GM12878 (cell line): ENCODE data around the gene ESR1. TPM values are rescaled to one million over a fixed set of nuclear protein-coding genes. Genes with fewer than 3 reads are reported as not detected.

ENCODE experiments used
- ATAC-seq: fragments of 200-7000 bp; cut with Tn5 transposase; 3 replicates; pipeline ENCODE4 v1.9.1; 2020; ENCODE audit warnings: mild to moderate bottlenecking, moderate library complexity
- BruUV-seq: library from RNA; stranded (reverse); fragments of 400-500 nt; replicated peaks from 2 replicates; lab custom pipeline; 2021; lab: Mats Ljungman, UMichigan
- CTCF ChIA-PET: fragments of 300-600 bp; sonication (Branson Sonifier 250); formaldehyde crosslinking; extraction: SDS; loops from one replicate; lab custom pipeline; 2021; ENCODE audit warnings: inconsistent platforms; lab: Yijun Ruan, JAX
- POLR2A ChIA-PET: fragments of 350-600 bp; formaldehyde crosslinking; extraction: SDS; loops from one replicate; lab custom pipeline; 2021; ENCODE audit warnings: inconsistent platforms; lab: Charles Lee
- RAD21 ChIA-PET: fragments of 300-600 bp; sonication (Branson Sonifier 250); formaldehyde crosslinking; loops from one replicate; lab custom pipeline; 2023; ENCODE audit warnings: antibody characterized with exemption; ENCODE audit not compliant: unreplicated experiment; lab: Charles Lee
- SMC1A ChIA-PET: fragments of 300-600 bp; sonication (Branson Sonifier 250); formaldehyde crosslinking; loops from one replicate; lab custom pipeline; 2023; ENCODE audit not compliant: unreplicated experiment, uncharacterized antibody; lab: Charles Lee
- DNase-seq: peaks from one replicate; pipeline ENCODE4 v3.0.0-alpha.2; 2011; ENCODE audit warnings: low read depth, low spot score
- FAIRE-seq: peaks from 3 replicates; lab custom pipeline; 2011; peaks lifted over from hg19 to GRCh38; lab: Jason Lieb, UNC
- H2AFZ ChIP-seq: 2 replicates; pipeline ENCODE4 v1.6.0; 2011; ENCODE audit warnings: low read depth, low read length, control low read depth; ENCODE audit not compliant: control insufficient read depth
- H3K27ac ChIP-seq: 2 replicates; pipeline ENCODE4 v1.5.1; 2011; ENCODE audit warnings: control low read depth; ENCODE audit not compliant: control insufficient read depth, insufficient read depth
- H3K27me3 ChIP-seq, 2 experiments: replicated peaks in 1 of 2; 2 replicates each; pipeline versions ENCODE4 v1.6.0 to v1.6.1; 2011; ENCODE audit warnings: low read length in 1 of 2; ENCODE audit not compliant: control insufficient read depth in 2 of 2, insufficient read depth in 2 of 2
- H3K36me3 ChIP-seq, 2 experiments: 2 replicates each; pipeline ENCODE4 v1.5.1; 2011; ENCODE audit warnings: low read length in 1 of 2; ENCODE audit not compliant: control insufficient read depth in 2 of 2, insufficient read depth in 2 of 2
- H3K4me1 ChIP-seq: 2 replicates; pipeline ENCODE4 v1.6.1; 2011; ENCODE audit warnings: mild to moderate bottlenecking, low read length, moderate library complexity, mixed read lengths; ENCODE audit not compliant: control insufficient read depth, insufficient read depth
- H3K4me2 ChIP-seq: 2 replicates; pipeline ENCODE4 v1.6.0; 2011; ENCODE audit warnings: control low read depth; ENCODE audit not compliant: control insufficient read depth, insufficient read depth
- H3K4me3 ChIP-seq: fragments of 200-600 bp; sonication (generic); 2 replicates; pipeline ENCODE4 v1.5.1; 2016
- H3K79me2 ChIP-seq: 2 replicates; pipeline ENCODE4 v1.6.0; 2011; ENCODE audit warnings: low read length; ENCODE audit not compliant: control insufficient read depth, insufficient read depth
- H3K9ac ChIP-seq: 2 replicates; pipeline ENCODE4 v1.8.0; 2011; ENCODE audit warnings: low read length, control low read depth, mixed read lengths; ENCODE audit not compliant: control insufficient read depth, insufficient read depth
- H3K9me3 ChIP-seq: replicated peaks from 3 replicates; pipeline ENCODE4 v1.5.1; 2011; ENCODE audit warnings: mild to moderate bottlenecking, low read length; ENCODE audit not compliant: control insufficient read depth, insufficient read depth
- H4K20me1 ChIP-seq: 2 replicates; pipeline ENCODE4 v1.6.0; 2011; ENCODE audit not compliant: control insufficient read depth, insufficient read depth
- CREM ChIP-seq: IDR thresholded peaks from 2 replicates; pipeline ENCODE4 v1.6.1; 2014; ENCODE audit warnings: antibody characterized with exemption, low read depth
- MEF2A ChIP-seq: IDR thresholded peaks from 2 replicates; pipeline ENCODE4 v1.6.1; 2011; ENCODE audit warnings: low read depth, mild to moderate bottlenecking, low read length, moderate library complexity; ENCODE audit not compliant: insufficient read depth
- NR2F1 ChIP-seq: fragments of 450-650 bp; conservative IDR thresholded peaks from 2 replicates; pipeline ENCODE4 v1.6.1; 2017; ENCODE audit warnings: mild to moderate bottlenecking
- TBL1XR1 ChIP-seq: IDR thresholded peaks from 2 replicates; pipeline ENCODE4 v1.6.1; 2012; ENCODE audit warnings: low read depth, low read length, improper control_type of control experiment
- WGBS: methylation state at CpG from one replicate; pipeline ENCODE4 v1.1.6; 2016; ENCODE audit warnings: low lambda C conversion rate; ENCODE audit not compliant: insufficient replicate concordance, insufficient coverage; ENCODE audit errors: missing lambda C conversion rate; 5-methylcytosine and 5-hydroxymethylcytosine counted together
- in situ Hi-C: fragments of 300-500 bp; cut with MboI; formaldehyde crosslinking; loops from 9 replicates; pipeline ENCODE4 v1.14.3; 2018; ENCODE audit warnings: mixed read lengths
- intact Hi-C: fragments of 100-400 bp; cut with micrococcal nuclease; formaldehyde crosslinking; loops from one replicate; pipeline ENCODE4 v1.14.2; 2022; ENCODE audit not compliant: unreplicated experiment
- polyA plus RNA-seq, 11 experiments: library from polyadenylated mRNA; depleted of rRNA in 4 of 11; unstranded in 6 of 11; stranded (reverse) in 5 of 11; fragments of >200 nt; fragmentation: Nextera tagmentation in 4 of 11; fragmentation: Illumina TruSeq in 1 of 11; extraction: Ambion mirVana in 4 of 11; extraction: Trizol in 1 of 11; gene quantifications; 1 replicate in 1 of 11; 2 replicates in 10 of 11; pipeline versions ENCODE4 v1.2.1 to v1.2.3, GENCODE V29; 2011 to 2016; ENCODE audit warnings: inconsistent platforms in 2 of 11, missing spikeins in 2 of 11, low read depth in 1 of 11
- total RNA-seq, 4 experiments: library from RNA; depleted of rRNA in 3 of 4; stranded (reverse); fragments of >200 nt in 3 of 4; fragmentation: Illumina TruSeq in 1 of 4; extraction: Trizol in 1 of 4; gene quantifications; 2 replicates each; pipeline versions ENCODE4 v1.2.1 to v1.2.3, GENCODE V29; 2013 to 2021
- TF ChIP-seq, protein P1 (sequence below): fragments of 450-650 bp; IDR thresholded peaks from 2 replicates; pipeline ENCODE4 v1.6.1; 2017; ENCODE audit warnings: mild to moderate bottlenecking, moderate library complexity
- TF ChIP-seq, protein P2 (sequence below): fragments of 450-650 bp; IDR thresholded peaks from 2 replicates; pipeline ENCODE4 v1.6.1; 2017; ENCODE audit warnings: mild to moderate bottlenecking, low read depth, inconsistent platforms; ENCODE audit not compliant: poor library complexity, severe bottlenecking
- TF ChIP-seq, protein P3 (sequence below): fragments of 450-650 bp; IDR thresholded peaks from 2 replicates; pipeline ENCODE4 v1.6.1; 2018; ENCODE audit warnings: borderline replicate concordance, mild to moderate bottlenecking; ENCODE audit not compliant: partially characterized antibody
- TF ChIP-seq, protein P4 (sequence below): IDR thresholded peaks from 2 replicates; pipeline ENCODE4 v1.6.1; 2012; ENCODE audit warnings: low read length, inconsistent platforms
- TF ChIP-seq, protein P5 (sequence below): IDR thresholded peaks from 2 replicates; pipeline ENCODE4 v1.6.1; 2012; ENCODE audit warnings: low read depth, low read length, improper control_type of control experiment

Gene ESR1
- total and polyA plus RNA-seq, 10 of the 15 experiments (the other 5 are each of a cell fraction or from before 2014, with no cell fraction given): 0.03 to 0.51 (median 0.21) TPM; not detected in 4

DNA sequence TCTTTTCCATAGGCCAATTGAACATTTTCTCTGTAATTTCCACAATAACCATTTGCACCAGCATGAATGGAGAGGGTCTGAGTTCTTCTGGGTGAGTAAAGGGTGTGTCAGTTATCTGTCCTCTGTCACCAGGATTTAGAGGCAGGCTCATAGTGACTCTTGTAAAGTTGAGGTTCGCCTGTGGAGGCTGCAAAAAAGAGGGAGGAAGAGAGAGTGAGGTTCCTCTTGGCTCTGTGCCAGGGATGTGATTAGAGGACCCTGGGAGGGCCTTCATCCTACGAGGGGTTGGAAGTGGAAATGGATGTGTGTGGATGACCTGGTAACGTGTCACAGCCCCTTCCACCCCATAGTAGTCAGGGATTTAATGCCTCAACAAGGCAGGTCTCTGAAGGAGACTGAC is 242.0 kb downstream of the ESR1 start (continued):
- TF ChIP-seq, protein P1, sequence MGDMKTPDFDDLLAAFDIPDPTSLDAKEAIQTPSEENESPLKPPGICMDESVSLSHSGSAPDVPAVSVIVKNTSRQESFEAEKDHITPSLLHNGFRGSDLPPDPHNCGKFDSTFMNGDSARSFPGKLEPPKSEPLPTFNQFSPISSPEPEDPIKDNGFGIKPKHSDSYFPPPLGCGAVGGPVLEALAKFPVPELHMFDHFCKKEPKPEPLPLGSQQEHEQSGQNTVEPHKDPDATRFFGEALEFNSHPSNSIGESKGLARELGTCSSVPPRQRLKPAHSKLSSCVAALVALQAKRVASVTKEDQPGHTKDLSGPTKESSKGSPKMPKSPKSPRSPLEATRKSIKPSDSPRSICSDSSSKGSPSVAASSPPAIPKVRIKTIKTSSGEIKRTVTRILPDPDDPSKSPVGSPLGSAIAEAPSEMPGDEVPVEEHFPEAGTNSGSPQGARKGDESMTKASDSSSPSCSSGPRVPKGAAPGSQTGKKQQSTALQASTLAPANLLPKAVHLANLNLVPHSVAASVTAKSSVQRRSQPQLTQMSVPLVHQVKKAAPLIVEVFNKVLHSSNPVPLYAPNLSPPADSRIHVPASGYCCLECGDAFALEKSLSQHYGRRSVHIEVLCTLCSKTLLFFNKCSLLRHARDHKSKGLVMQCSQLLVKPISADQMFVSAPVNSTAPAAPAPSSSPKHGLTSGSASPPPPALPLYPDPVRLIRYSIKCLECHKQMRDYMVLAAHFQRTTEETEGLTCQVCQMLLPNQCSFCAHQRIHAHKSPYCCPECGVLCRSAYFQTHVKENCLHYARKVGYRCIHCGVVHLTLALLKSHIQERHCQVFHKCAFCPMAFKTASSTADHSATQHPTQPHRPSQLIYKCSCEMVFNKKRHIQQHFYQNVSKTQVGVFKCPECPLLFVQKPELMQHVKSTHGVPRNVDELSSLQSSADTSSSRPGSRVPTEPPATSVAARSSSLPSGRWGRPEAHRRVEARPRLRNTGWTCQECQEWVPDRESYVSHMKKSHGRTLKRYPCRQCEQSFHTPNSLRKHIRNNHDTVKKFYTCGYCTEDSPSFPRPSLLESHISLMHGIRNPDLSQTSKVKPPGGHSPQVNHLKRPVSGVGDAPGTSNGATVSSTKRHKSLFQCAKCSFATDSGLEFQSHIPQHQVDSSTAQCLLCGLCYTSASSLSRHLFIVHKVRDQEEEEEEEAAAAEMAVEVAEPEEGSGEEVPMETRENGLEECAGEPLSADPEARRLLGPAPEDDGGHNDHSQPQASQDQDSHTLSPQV: no peak
- TF ChIP-seq MEF2A: no peak
- no peak for TF ChIP-seq TBL1XR1
- TF ChIP-seq, all 136 proteins: peak for 0

DNA sequence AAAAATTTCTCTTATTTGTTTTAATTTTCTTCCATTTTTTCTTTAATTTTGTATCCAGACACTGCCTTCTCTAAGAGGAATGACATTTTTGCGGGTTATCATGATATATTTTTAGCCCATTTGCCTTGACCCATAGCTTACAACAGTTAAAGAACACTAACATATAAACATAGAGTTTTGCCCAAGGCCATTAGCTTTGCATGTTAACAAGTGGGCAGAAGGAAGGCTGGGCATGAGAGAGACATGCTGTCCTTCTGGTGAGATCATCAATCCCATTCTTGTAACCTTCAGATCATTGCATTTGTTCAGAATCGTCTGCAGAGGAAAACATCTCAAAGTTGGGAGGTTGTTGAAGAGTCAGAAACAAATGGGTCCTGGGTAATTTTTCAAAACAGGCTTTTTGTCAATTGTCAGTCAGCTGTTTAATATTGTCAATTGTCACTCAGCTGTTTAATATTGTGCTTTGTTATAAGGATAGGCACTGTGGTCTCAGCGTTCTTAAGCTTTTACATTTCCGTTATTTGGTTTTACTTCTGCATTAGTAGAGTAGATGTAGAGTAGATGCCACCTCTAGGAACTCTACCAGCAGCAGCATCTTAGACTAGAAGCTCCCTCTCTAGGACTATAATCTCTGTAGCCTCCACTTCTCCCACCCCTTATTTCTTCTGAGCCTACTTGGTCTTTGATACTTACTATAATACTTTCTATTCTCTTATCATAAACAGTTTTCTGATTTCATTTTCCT is 243.1 kb downstream of the ESR1 start:
- FAIRE-seq: no peak
- no TSS peak for BruUV-seq
- 9% methylated on average over 4 of the region's 4 CpGs for WGBS
- Histone ChIP-seq H3K9me3 (no peaks in the 10 kb centered on the region), H3K27me3 (no peaks in the 10 kb centered on the region; a peak in 1 of 4 replicates), H3K27ac (no peak overlapping the region), H3K4me3 (no peak overlapping the region), H2AFZ (no peak overlapping the region), H3K9ac (no peak overlapping the region), H3K4me2 (no peak overlapping the region), H4K20me1 (no peaks in the 10 kb centered on the region), H3K36me3 (no peaks in the 10 kb centered on the region), H3K79me2 (no peaks in the 10 kb centered on the region), H3K4me1 (no peaks in the 10 kb centered on the region)
- DNase-seq: no peak
- ChIA-PET CTCF (interaction anchor here (1.1 to 1.6 kb wide), 2 partner anchors 74 to 284 kb away, joined by 3 read pairs; no protein-coding TSS in a partner anchor), POLR2A (no interaction called here), SMC1A (interaction anchor here (0.6 kb wide), 1 partner anchor 9 kb away, joined by 3 read pairs; no protein-coding TSS in a partner anchor), RAD21 (no interaction called here)
- in situ Hi-C loops: no loop called here
- no peak for ATAC-seq
- intact Hi-C loops: no loop called here
- TF ChIP-seq CREM (no peak), NR2F1 (no peak)
- TF ChIP-seq, protein P2, sequence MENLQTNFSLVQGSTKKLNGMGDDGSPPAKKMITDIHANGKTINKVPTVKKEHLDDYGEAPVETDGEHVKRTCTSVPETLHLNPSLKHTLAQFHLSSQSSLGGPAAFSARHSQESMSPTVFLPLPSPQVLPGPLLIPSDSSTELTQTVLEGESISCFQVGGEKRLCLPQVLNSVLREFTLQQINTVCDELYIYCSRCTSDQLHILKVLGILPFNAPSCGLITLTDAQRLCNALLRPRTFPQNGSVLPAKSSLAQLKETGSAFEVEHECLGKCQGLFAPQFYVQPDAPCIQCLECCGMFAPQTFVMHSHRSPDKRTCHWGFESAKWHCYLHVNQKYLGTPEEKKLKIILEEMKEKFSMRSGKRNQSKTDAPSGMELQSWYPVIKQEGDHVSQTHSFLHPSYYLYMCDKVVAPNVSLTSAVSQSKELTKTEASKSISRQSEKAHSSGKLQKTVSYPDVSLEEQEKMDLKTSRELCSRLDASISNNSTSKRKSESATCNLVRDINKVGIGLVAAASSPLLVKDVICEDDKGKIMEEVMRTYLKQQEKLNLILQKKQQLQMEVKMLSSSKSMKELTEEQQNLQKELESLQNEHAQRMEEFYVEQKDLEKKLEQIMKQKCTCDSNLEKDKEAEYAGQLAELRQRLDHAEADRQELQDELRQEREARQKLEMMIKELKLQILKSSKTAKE: no peak
- TF ChIP-seq, protein P3, sequence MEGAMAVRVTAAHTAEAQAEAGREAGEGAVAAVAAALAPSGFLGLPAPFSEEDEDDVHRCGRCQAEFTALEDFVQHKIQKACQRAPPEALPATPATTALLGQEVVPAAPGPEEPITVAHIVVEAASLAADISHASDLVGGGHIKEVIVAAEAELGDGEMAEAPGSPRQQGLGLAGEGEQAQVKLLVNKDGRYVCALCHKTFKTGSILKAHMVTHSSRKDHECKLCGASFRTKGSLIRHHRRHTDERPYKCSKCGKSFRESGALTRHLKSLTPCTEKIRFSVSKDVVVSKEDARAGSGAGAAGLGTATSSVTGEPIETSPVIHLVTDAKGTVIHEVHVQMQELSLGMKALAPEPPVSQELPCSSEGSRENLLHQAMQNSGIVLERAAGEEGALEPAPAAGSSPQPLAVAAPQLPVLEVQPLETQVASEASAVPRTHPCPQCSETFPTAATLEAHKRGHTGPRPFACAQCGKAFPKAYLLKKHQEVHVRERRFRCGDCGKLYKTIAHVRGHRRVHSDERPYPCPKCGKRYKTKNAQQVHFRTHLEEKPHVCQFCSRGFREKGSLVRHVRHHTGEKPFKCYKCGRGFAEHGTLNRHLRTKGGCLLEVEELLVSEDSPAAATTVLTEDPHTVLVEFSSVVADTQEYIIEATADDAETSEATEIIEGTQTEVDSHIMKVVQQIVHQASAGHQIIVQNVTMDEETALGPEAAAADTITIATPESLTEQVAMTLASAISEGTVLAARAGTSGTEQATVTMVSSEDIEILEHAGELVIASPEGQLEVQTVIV: no peak
- TF ChIP-seq, protein P4, sequence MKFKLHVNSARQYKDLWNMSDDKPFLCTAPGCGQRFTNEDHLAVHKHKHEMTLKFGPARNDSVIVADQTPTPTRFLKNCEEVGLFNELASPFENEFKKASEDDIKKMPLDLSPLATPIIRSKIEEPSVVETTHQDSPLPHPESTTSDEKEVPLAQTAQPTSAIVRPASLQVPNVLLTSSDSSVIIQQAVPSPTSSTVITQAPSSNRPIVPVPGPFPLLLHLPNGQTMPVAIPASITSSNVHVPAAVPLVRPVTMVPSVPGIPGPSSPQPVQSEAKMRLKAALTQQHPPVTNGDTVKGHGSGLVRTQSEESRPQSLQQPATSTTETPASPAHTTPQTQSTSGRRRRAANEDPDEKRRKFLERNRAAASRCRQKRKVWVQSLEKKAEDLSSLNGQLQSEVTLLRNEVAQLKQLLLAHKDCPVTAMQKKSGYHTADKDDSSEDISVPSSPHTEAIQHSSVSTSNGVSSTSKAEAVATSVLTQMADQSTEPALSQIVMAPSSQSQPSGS: no peak
- TF ChIP-seq, protein P5, sequence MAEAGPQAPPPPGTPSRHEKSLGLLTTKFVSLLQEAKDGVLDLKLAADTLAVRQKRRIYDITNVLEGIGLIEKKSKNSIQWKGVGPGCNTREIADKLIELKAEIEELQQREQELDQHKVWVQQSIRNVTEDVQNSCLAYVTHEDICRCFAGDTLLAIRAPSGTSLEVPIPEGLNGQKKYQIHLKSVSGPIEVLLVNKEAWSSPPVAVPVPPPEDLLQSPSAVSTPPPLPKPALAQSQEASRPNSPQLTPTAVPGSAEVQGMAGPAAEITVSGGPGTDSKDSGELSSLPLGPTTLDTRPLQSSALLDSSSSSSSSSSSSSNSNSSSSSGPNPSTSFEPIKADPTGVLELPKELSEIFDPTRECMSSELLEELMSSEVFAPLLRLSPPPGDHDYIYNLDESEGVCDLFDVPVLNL: no peak
